Putamen (tissue), 1 donor: ENCODE measurements around the gene MEX3A.

Experiments
- DNase-seq: peaks from one replicate; pipeline ENCODE4 v3.0.0-alpha.2; 2016; ENCODE audit warnings: low spot score

The MEX3A gene

GRCh38 chr1:156102633-156103511 is 20.6 kb upstream of the MEX3A start:
- no peak for DNase-seq

- no peak for DNase-seq
These were observed 19.6 kb upstream of the MEX3A start for GRCh38 chr1:156101880-156102279.

GRCh38 chr1:156100205-156100995 is 18.1 kb upstream of the MEX3A start:
- no peak for DNase-seq

- no peak for DNase-seq
These were observed 17.0 kb upstream of the MEX3A start for GRCh38 chr1:156099282-156099681.

- no peak for DNase-seq
These were observed 16.5 kb upstream of the MEX3A start for GRCh38 chr1:156098784-156099183.

DNA sequence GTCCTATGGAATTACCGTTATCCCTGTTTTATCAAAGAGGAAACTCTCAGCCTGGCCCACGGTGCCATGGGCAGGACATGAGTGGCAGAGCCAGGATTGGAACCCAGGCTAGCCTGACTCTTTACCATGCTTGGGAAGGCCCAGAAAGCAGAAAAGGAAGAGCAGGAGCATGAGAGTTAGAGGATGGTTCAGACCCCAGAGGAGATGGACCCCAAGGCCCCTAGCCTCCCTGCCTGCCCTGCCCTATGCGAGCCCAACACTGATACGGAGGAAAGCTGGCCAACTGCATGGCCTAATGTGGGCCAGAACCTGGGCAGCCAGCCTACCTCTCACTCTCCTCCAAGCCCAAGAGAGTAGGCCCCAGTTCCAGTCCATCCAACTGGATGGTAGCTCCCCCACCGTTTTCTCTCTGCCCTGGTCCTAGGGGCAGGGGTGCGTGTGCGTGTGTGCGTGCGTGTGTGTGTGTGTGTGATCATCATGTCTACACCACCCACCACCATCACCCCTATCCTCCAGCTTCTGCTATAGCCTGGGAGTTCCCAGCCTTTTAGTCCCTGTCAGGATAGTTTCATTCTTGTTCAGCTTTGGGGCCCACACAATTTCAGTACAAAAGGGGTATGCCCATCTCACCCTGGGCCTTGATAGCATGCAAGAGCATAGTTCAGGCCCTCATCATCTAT is 15.4 kb upstream of the MEX3A start:
- no peak for DNase-seq

DNA sequence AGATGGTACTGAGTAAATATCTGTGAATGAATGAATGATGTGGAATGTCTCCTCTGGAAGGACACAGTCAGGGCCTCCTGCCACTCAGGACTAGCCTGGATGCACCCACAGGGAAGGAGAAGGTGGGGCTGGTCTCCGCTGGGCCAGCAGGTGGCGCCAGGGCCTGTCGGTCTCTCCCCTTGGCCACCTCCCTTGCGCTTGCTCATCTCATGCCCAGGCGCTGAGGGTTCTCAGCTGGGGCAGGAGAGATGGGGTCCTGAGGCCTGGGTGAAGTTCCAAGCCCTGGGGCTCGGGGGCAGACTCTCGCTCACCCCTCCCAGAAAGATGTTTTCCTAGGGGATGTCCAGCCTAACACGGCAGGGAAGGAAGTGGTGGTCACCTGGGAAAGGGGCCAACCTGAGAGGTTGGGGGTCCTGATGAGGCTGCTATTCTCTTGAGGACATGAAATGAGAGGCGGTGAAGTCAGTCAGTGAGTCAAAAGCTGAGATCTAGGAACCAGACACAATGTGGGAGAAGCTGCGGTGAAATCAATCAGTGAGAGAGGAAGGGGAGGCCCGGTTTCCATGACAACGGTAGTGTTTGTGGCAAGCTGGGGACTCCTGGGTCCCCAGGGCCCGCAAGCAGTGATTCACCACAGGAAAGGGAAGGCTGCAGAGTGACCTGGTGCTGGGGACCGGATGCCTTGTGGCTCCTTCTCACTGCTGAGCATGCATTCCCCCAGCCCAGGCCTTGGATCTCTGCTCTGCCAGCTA is 14.6 kb upstream of the MEX3A start:
- peak; percentile 74 for DNase-seq

DNA sequence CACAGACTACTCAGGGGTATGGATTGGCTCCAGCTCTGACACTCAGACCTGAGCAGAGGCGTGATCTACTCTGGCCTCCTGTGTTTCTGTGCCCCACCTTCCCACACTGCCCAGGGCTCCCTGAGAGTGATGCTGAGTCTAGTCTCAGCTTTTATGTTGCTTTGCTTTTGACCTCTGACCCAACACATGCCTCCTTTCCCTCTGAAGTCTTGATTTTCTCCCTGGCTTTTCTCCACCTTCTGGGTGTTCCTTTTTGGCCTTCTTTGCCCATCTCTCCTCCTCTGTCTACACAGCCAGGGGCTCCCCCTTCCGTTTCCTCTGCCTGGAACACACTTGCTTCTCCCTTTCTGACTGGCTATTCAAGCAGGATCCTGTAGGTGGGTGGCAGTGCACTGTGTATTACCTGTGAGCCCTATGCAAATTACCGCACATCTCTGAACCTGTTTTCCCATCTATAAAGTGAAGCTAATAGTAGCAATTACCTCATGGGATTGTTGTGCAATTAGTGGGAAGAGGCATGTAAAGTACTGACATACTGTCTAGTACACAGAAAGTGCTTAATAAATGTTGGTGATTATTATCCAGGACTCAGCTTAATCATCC is 13.7 kb upstream of the MEX3A start:
- DNase-seq: no peak

GRCh38 chr1:156091610-156092009 is 9.3 kb upstream of the MEX3A start:
- no peak for DNase-seq

DNA sequence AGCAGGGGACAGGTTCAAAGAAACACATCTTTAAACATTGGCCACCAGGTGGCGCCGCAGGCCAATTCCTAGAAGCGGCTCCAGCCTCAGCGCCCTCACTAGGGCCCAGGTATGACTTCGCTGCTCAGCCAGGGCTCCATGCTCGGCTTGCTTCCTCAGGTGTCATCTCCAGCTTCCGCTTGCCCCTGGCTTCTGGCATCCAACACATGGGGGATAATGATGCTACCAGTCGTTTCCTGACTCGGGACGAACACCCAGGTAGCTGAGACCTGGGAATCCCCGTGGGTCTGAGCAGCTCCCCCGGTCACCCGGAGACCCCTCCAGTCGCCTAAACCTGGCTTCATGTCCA is 8.5 kb upstream of the MEX3A start:
- DNase-seq: peak; percentile 77

DNA sequence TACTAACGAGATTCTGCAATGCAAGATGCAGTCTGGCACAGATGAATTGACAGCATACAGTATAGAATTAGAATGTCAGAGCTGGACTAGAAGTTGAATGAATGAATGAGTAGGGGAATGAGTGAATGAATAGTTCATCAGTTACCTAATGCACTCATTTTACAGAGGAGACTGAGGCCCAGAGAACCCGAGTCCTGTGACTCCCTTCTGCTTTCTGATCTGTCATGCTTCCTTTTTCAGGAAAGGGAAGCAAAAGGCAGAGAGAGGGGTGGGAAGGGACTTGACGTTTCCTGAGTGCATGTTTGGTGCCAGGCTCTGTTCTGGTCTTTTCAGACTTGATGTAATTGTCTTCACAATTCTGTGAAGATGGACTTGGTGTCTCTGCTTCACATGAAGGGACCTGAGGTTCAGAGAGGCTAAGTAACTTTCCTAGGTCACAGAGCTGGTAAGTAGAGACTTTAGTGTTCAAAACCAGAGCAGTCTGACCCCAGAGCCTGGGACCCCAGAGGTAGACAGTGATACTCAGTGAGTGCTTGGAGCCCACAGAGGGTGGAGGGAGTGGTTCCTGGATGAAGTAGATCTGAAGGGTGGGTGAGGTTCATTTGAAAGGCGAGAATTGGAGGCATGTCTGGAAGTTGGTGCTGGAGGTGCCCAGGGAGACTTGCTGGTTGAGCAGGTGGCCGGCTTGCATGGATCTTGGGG is 8.0 kb upstream of the MEX3A start:
- no peak for DNase-seq

- DNase-seq: no peak
These were observed 7.4 kb upstream of the MEX3A start for GRCh38 chr1:156089704-156090103.

GRCh38 chr1:156086256-156086662 is 4.0 kb upstream of the MEX3A start:
- DNase-seq: no peak

DNA sequence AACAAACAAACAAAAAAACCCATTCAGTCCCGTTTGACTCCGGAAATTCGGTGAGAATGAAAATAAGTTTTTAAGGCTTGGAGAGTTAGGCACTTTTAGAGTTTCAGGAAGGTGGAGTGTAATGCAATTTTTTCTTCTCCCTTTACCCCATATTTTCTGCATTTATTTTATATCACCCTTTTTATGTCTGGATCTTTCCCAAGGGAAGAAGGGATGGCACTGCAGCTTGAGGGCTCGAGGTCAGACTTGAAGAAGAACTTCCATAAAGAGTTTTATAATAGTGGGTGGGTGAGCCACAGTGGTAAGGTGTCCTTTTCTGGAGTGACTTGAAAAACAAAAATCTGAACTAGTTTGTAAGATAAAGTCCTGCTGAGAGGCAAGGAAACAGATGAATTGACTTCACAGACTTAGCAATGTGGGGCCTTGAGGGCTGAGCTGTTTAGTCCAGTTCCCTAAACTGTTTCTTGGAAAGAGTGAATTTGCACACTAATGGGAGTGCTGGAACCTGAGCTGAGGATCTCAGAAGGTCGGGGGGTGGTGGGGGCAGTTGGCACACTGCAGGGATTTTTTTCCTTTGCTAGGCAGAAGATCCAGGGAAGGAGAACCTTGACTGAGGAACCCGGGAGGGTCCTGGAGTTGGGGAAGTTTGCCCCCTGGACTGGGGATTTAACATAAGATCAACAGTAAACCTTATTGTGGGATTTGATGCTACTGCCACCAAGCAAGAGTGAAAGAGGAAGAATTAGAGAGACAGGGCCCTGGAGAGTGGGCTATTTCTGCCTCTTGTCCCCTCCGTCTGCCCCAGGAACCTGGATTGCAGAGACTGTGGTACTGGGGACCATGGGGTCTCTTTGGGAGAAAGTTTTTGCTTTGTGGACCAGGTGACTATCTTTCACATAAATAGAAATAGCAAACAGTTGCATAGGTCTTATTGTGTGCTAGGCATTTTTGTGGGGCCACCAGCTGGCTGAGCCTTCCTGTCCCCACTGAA is 1.8 kb upstream of the MEX3A start:
- no peak for DNase-seq

- no peak for DNase-seq
These were observed 352 bp downstream of the MEX3A start for GRCh38 chr1:156081917-156082308.

- no peak for DNase-seq
These were observed 917 bp downstream of the MEX3A start for GRCh38 chr1:156081180-156081916.

DNA sequence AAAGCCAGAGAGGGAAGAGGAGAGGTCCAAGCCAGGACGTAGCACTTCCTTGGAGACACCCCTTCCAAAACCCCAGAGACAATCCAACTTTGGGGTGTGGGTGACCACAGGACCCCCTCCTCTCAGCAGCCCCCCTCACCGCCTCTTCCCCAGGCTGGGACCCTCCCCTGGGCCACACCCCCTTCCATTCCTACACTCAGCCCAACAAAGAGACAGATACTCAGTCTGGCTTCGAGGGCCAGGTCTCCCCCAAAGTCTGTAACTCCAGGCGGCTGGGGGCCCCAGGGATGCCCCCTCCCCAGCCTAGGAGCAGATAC is 1.4 kb downstream of the MEX3A start:
- no peak for DNase-seq

- no peak for DNase-seq
These were observed 1.9 kb downstream of the MEX3A start for GRCh38 chr1:156080241-156080862.

GRCh38 chr1:156079762-156080161 is 2.5 kb downstream of the MEX3A start:
- no peak for DNase-seq
